Measurements from ENCODE around the gene NKX2-4.
"Not testable (repeated sequence)": the region's sequence is repeated elsewhere in the genome, so short reads cannot be mapped to it uniquely, and the experiment has no call there.

The NKX2-4 gene

DNA sequence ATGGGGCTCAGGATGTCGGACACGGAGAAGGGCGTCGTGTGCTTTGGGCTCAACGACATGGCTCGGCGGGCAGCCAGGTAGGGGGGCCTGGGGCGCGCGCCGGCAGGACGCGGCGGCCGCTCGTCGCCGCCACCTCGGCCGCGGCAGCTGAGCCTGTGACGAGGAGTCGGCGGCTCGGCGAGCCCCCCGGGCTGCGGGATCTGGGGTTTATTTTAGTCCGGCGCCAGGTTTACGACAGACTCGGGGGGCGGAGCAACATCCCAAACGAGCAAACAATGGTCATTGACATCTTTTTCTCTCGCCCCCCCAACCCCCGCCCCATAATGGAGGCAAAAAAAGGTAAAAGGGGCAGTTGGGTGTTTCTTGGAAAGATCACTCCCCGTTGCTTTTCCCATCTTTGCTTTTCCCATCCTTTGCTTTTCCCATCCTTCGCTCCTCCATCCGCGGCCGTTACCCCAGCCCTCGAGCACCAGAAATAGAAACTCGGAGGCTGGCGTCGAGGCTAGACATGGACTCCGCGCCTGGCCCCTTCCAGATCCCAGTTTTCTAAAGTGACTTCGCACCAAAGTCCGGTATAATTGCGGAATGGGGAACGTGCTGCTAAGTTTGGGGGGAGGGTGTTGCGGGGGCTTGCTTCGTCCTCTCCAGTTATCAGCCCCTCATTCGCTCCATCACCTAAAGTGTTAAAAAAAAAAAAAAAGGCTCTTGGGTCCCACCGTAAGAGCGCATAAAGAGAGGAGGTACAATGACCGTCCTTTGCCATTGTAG lies at the start of gene NKX2-4:
TSS of gene NKX2-4 (minus strand) at position 186 of the 768 bp plus-strand sequence. CDS start at position 59, 127 bp downstream.
- no peak for DNase-seq (ENCODE audit: low read depth, low spot score)

DNA sequence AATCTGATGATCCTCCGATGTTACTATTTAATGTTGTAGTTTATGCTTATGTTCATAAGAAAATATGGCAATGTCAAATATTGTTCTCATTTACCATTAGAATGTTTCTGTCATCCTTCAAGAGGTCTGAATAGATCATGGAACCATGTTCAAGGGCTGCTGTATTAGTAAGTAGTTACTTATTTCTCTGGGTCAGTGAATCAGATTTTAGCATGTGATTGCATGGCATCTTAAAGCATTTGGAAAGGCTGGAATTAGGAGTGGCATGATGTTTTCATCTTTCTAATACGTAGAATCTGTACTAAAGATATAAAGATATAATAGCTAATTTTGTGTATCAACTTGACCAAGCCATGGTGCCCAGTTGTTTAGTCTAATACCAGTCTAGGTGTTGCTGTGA lies 40.5 kb upstream of the NKX2-4 start:
- DNase-seq (ENCODE audit: low read depth, low spot score), result no peak

DNA sequence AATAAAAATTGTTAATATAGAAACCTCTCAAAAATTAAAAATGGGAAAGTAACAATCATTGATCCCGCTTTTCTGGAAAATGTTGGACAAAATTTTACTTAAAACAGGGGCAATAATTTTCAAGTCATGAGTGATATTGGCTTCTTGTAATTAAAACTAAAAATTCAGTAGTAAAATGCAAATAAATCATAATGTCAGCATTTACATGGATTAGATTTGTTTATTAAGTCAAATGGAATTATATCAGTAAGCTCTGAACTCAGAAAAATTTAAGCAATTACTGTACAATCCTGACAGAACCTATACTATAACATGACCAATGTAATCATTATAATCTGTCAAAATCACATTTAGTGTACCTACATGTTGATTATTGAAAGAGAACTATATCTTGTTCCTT lies 39.9 kb upstream of the NKX2-4 start:
- no peak for DNase-seq (ENCODE audit: low read depth, low spot score)

DNA sequence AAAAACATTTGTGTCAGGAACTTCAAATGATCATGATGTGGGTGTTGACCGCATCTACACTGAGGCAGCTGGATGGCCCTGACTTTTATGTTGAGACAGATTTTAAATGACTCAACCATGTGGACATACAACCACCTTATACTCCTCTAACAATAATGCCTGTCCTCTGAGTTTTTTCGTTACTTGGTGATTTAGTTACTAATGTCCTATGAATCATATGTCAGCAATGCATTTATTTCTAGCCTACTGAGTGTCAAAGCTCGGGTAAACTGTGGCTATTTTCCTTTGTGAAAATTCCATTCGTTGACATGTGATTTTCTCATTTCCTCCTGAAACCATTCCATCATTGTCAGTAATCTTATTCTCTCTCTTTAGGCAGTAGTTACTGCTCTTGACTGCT lies 38.9 kb upstream of the NKX2-4 start:
- DNase-seq (ENCODE audit: low read depth, low spot score), result no peak

DNA sequence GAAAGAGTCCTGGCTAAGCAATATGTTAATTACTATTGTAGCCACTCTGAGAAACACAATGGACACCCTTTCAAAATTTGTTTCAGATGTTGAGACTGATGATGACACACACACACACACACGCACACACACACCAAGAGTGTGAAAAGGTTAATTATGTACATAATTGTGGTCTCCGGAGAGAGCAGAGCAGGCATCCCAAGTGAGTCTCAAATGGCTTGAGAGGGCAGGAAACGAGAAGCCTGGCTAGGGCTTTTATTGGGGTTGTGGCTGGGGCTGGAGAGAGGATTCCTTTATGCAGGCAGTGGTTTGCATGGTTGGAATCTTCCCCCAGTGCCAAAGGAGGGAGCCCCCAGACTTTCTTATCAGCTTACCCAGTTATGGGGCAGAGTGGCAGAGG lies 38.2 kb upstream of the NKX2-4 start:
- no peak for DNase-seq (ENCODE audit: low read depth, low spot score)

DNA sequence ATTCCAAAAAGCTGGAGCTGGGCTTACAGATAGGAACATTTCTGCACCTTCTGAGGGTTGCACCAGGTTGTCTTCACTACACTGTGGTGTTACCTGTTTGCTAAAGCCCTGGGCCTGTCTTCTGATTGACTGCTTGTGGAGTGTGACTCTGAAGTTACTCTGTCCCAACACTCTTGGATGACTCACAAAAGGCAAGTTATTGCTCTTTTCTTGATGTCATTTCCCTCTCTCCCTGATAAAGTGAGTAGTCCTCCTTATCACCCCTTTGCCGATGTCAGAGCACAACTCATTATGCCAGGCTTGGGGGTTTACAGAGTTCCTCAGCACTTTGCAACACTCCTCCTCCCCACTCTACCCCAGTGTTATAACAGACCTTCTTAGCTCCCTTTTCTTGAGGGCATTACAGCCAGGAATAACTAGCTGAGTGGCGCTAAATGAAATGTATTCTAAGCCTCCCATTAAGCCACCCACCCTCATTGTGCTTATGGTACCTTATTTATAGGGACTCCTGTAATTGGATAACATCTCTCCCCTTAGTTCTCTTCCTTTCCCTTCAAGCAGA lies 36.1 kb upstream of the NKX2-4 start:
- no peak for DNase-seq (ENCODE audit: low read depth, low spot score)

DNA sequence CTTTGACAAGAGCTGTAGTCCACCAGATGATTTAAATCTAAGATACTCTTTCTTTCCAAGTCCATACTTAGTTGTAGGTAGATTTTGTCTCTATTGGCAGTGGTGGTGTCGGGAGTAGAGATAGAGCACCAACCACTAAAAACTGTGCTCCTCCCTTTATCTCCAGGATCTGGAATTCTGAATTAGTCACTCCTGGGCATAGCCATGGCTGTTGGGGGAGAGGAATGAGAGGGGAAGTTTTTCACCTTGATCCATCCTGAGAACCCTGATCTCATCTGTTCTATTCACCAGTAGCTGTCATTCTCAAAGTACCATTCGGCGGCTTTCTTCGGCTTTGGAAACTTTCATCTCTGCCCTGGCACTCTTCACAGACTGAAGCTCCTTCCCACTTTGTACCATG lies 35.6 kb upstream of the NKX2-4 start:
- no peak for DNase-seq (ENCODE audit: low read depth, low spot score)

DNA sequence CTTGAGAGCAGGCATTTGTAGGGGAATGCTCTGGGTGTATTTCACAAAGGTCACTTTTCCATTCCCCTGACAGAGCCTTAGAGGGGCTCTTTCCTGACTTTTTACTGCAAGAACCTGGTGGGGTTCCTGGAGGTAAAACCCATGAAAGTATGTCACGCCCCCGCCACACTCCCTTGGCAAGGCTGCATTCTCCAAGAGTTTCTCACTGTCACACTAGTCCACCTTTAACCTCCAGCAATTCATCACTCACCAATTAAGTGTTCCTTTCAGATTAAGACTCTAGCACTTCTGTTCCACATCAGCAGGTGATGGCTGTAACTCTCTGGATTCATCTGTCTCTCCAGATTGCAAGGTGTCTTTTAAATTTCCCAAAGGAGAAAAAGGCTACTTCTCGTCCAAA lies 32.7 kb upstream of the NKX2-4 start:
- DNase-seq (ENCODE audit: low read depth, low spot score), result no peak

DNA sequence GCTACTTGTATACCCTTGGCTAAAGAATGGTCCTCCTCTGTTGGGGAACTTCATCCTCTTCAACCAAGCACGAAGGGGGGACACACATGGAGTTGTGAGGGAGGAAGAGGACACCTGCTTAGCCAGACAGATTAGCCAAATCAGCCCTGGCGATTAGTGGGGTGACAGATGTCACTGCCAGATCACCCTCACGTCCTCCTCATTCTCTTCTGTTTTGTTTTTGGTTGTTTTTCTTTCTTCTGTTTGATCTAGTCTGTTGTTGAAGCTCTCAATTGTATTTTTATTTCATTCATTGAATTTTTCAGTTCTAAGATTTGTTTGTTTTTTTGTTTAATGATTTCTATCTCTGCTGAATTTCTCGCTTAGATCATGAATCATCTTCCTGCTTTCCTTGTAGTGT lies 27.5 kb upstream of the NKX2-4 start:
- no peak for DNase-seq (ENCODE audit: low read depth, low spot score)

DNA sequence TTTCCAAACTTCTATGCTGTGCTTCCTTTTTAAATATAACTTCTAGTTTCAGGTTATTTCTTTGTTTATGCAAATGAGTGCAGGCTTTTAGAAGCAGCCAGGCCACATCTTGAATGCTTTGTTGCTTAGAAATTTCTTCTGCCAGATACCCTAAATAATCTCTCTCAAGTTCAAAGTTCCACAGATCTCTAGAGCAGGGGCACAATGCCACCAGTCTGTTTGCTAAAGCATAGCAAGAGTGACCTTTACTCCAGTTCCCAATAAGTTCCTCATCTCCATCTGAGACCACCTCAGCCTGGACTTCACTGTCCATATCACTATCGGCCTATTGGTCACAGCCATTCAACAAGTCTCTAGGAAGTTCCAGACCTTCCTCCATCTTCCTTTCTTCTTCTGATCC lies 26.4 kb upstream of the NKX2-4 start:
- not testable (repeated sequence) for DNase-seq (ENCODE audit: low read depth, low spot score)

DNA sequence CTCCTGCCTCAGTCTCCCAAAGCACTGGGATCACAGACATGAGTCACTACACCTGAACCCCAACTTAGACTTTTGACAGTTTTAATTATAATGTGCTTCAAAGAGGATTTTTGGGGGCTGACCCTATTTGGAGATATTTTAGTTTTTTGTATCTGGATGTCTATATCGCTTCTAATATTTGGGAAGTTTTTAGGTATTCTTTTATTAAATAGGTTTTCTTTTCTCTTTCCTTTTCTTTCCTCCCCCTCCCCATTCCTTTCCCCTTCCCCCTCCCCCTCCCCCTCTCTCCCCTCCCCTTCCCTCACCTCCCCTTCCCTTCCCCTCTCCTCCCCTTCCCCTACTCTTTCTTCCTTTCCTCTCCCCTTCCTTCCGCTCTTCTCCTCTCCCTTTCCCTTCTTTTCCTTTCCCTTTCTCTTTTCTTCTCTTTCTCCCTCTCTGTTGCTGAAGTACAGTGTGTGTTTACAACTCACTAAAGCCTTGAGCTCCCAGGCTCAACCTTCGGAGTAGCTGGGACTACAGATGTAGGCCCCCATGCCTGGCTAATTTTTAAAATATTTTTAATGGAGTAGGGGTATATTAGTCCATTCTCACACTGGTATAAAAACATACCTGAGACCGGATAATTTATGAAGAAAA lies 24.4 kb upstream of the NKX2-4 start:
- no peak for DNase-seq (ENCODE audit: low read depth, low spot score)

DNA sequence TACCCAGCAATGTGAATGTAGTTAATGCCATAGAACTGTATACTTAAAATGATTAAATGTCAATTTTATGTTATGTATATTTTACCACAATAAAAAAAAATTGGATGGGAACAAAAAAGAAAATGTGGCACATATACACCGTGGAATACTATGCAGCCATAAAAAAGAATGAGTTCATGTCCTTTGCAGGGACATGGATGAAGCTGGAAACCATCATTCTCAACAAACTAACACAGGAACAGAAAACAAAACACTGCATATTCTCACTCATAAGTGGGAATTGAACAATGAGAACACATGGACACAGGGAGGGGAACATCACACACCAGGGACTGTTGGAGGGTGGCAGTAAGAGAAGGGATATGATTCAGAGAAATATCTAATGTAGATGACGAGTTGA lies 21.8 kb upstream of the NKX2-4 start:
- not testable (repeated sequence) for DNase-seq (ENCODE audit: low read depth, low spot score)

DNA sequence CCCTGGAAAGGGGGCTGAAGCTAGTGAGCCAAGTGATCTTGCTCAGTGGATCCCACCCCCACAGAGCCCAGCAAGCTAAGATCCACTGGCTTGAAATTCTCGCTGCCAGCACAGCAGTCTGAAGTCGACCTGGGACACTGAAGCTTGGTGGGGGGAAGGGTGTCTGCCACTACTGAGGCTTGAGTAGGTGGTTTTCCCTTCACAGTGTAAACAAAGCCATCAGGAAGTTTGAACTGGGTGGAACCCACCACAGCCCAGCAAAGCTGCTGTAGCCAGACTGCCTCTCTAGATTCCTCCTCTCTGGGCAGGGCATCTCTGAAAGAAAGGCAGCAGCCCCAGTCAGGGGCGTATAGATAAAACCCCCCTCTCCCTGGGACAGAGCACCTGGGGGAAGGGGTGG lies 16.7 kb upstream of the NKX2-4 start:
- DNase-seq (ENCODE audit: low read depth, low spot score), result not testable (repeated sequence)

DNA sequence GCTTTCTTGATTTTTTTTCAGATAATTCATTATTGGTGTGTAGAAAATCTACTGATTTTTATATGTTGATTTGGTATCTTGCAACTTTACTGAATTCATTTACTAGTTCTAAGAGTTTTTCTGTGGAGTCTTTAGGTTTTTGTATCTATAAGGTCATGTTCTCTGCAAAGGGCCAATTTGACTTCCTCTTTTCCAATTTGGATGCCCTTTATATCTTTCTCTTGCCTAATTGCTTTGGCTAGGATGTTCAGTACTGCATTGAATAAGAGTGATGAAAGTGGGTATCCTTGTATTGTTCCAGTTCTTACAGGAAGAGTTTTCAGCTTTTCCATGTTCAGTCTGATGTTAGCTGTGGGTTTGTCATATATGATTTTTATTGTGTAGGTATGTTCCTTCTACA lies 14.4 kb upstream of the NKX2-4 start:
- no peak for DNase-seq (ENCODE audit: low read depth, low spot score)

DNA sequence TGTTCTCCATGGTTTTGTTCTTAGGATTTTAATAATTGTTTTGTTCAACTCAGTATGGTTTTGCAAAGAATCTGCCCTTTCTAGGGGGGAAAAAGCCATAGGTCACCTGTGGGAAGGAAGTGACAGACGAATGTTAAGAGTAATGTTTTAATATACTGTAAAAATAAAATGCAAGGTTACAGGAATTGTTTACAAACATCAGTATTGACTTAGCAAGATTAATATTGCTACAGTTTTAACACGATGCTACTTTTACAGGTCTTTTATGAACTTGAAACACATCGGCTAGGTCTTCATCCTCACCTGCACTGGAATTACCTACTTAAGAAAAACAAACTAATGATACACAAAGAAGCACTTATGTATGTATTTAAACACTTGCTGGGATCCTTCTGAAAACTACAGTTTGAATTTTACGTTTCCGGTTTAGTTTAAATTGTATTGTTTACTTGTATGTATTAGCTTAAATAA lies 1.7 kb upstream of the NKX2-4 start:
- DNase-seq (ENCODE audit: low read depth, low spot score), result no peak

DNA sequence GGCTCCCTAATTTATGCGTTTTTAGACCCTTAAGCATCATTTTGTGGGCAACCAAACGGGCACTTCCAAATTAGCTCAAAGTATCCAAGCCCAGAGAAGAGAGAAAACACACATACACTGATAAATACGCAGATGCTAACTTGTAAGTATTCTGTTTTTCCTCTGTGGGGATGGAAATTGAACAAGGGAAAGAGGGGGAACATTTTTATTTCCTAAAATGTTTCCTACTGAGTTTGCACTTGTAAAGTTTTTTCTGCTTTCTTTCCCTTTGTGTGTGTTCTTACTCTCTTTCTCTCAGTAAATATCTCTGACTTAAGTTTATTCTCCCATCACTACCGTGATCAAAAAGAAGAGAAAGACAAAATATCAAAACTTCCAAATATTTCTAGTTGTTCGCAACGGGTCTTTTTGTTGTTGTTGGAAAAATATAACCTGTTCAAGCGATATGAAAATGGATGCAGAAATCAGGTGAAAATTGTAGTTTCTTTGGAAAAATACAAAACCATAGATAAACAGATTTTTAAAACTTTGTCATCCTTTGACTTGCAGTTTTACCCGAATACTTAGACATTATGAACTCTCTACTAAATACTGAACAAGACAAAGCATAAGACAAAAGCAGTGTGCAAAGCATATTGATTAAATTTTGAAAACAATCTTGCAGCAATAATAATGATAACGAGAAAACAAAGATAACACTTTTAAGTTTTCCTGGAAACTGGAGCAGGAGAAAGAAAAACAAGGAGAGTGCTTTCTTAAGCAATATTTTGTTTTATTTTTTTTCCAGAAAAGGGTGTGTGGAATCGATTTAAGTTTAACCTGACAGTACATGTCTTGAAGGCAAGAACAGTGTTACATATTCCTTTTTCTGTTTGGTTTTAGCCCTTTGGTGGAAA lies 1.0 kb upstream of the NKX2-4 start:
- no peak for DNase-seq (ENCODE audit: low read depth, low spot score)

DNA sequence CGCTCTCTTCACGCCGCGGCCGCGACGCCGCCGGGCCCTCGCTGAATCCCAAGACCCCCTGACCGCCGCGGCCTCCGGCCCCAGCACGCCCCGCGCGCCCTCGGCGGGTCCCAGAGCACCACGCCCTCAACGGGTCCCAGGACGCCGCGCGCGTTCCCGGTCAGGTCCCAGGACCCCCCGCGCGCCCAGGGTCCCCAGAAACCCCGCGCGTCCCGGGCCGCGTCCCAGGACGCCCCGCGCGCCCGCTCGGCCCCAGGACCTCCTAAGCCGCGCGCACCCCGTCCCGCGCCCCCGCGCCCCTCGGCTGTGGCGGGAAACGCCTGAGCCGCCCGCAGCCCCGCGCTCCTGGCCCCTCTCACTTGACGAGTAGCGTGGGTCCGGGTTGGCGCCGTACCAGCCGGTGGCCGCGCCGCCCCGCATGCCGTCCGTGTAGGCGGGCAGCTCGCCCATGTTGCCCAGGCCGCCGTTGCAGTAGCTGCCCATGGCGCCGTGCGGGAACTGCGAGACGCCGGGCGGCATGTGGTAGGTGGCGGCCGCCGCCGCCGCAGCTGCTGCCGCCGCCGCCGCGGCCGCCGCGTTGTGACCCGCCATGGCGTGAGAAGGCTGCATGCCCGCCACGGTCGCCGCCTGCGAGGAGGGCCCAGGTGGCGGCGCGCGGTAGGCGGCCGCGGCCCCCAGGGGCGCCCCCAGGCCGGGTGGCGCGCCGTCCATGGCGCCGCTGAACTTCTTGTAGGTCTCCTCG lies 556 bp downstream of the NKX2-4 start:
- DNase-seq (ENCODE audit: low read depth, low spot score), result no peak

DNA sequence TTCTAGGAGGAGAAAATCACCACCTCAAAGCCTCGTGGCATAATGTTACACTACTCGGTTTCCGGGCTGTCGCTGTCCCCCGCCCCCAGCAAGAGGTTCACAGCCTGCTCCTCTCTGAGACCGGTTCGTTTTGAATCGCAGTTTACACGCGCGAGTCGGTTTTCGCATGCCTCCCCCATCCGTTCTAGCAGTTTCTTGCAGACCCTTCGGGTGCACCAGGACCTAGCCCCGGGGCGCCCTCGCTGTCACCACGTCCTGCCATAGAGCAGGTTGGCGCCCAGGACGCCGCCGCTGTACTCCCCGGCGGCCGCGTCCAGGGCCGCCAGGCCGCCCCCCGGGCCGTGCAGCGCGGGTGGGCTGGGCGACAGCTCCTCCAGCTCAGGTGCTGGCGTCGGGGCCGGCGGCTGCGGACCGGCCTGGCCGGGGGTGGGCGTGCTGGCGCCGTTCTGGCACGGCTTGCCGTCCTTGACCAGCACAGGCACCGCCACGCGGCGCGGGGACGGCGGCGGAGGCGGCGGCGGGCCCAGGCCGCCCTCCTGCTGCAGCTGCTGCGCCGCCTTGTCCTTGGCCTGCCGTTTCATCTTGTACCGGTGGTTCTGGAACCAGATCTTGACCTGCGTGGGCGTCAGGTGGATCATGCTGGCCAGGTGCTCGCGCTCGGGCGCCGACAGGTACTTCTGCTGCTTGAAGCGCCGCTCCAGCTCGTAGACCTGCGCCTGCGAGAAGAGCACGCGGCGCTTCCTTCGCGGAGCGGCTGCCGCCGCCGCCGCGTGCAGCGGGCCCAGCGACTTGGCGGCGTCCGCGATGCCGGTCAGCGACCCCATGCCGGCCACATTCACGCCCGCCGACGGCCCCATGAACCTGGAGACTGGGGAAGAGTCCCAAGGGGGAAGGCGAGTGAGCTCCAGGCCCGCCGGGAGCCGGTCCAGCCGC lies 1.4 kb downstream of the NKX2-4 start:
- no peak for DNase-seq (ENCODE audit: low read depth, low spot score)

DNA sequence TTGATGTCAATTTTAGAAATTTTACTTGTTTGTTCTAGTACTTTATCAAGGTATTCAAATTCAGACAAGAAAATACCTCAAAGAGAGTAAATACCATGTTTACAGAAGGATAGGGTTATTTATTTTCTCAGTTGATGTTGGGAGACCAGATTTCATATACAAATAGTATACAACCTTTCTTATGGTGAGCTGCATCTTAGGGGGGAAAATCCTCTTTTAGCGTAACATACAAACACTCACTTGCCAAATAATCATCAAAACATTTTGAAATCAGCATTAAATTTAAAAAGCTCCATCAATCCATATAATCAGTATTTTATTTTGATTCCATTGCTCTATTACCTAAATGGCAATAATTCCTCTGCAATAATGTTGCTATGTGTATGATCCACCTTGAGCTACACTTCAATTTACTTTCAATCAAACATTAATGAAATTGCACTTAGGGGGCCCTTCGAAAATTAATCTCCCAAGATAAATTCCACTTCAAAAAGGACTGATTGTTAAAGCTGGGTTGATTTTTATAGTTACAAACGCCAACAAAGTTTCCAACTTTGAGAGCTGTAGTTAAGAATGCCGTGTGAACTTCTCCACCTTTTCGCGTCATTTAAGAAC lies 2.2 kb downstream of the NKX2-4 start:
- no peak for DNase-seq (ENCODE audit: low read depth, low spot score)

DNA sequence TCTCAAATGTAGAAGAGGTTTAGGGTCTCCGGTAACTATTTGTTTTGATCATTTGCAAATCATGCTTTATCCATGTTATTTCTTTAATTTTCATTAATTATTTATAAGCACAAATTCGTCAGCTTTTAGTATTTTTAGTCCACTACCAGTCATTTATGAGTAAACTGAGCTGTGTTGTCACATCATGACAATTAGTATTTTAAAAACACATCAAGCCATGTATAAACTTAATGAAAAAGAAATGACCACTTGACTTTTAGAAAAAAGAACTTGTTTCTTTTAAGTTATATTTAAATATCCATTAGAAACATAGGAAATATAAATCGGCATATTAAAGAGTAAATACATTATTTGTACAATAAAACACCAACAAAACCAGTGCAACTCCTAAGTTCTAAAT lies 2.8 kb downstream of the NKX2-4 start:
- DNase-seq (ENCODE audit: low read depth, low spot score), result no peak

All from iPS DF 19.7 (cell line).